WERI-Rb-1 (cell line): ENCODE measurements around the gene PTPRG.

ENCODE experiments used
- DNase-seq: peaks from one replicate; pipeline ENCODE4 v3.0.0-alpha.2; 2020
- H3K27ac ChIP-seq: fragments of 250-450 bp; sonication (Bioruptor Pico); 2 replicates; pipeline ENCODE4 v1.5.1; 2020; ENCODE audit warnings: mild to moderate bottlenecking, moderate library complexity
- H3K27me3 ChIP-seq: fragments of 250-450 bp; sonication (Bioruptor Pico); 2 replicates; pipeline ENCODE4 v1.5.1; 2021; ENCODE audit warnings: mild to moderate bottlenecking, low read depth, moderate library complexity; ENCODE audit not compliant: insufficient read depth, severe bottlenecking
- H3K36me3 ChIP-seq: fragments of 250-450 bp; sonication (Bioruptor Pico); 2 replicates; pipeline ENCODE4 v1.5.1; 2020; ENCODE audit warnings: mild to moderate bottlenecking, moderate library complexity
- H3K4me3 ChIP-seq: 2 replicates; pipeline ENCODE4 v1.5.1; 2011; ENCODE audit warnings: low read depth, mild to moderate bottlenecking, control low read depth, low read length
- H3K9me3 ChIP-seq: fragments of 250-450 bp; sonication (Bioruptor Pico); 2 replicates; pipeline ENCODE4 v1.5.1; 2021; ENCODE audit warnings: mild to moderate bottlenecking, moderate library complexity; ENCODE audit not compliant: severe bottlenecking
- CTCF ChIP-seq: IDR thresholded peaks from 2 replicates; pipeline ENCODE4 v1.5.1; 2011; ENCODE audit warnings: low read depth, mild to moderate bottlenecking, control low read depth, inconsistent platforms, low read length

Gene PTPRG

DNA sequence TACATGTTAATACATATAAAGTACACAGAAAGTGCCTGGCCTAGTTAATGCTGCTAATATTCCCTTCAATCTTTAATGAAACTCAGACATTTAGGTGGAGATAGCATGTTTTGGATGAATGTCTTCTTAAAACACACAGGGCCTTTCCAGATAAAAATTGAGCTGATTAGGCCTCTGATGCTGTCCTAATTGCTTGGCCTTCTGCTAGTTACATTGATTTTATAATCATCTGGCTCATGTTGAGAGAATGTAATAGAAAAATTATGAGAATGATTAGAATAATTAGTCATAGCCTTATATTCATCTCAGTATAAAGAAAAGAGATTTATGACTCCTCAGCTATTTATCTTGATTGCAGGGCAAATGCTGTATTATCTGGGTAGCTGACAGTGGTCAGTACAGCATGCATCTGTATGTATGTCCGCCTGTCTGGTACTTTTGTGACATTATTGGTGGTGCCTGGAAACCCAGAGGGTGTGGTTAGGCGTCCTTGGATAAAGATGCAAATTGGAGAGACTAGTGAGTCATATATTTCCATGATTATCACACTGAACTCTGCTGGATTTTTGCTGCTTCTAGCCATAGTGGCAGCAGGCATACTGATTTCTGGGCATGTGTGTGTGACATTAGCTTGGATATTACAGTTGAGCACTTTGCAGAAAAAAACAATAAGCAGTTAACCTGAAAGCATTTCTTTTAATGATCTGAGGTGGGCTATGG is 691.2 kb downstream of the PTPRG start:
- DNase-seq = no peak
- Histone ChIP-seq H3K27ac (no peak overlapping the region), H3K27me3 (no peaks in the 10 kb centered on the region)

GRCh38 chr3:62253971-62254370 is 692.6 kb downstream of the PTPRG start:
- H3K27ac ChIP-seq = no peak overlapping the region
- peaks cover 18% of the 10 kb centered on the region for H3K36me3 ChIP-seq
- no peaks in the 10 kb centered on the region for H3K27me3 ChIP-seq
- no peak for TF ChIP-seq CTCF
- DNase-seq = no peak
- H3K4me3 ChIP-seq = no peak overlapping the region
- H3K9me3 ChIP-seq = no peaks in the 10 kb centered on the region

More for the DNA sequence above, 691.2 kb downstream of the PTPRG start:
- no peak for TF ChIP-seq CTCF
- no peaks in the 10 kb centered on the region for H3K9me3 ChIP-seq
- no peak overlapping the region for H3K4me3 ChIP-seq
- H3K36me3 ChIP-seq = peaks cover 13% of the 10 kb centered on the region

GRCh38 chr3:62255758-62256157 is 694.4 kb downstream of the PTPRG start:
- H3K36me3 ChIP-seq = peaks cover 17% of the 10 kb centered on the region
- no peak overlapping the region for H3K4me3 ChIP-seq
- no peak overlapping the region for H3K27ac ChIP-seq
- no peaks in the 10 kb centered on the region for H3K27me3 ChIP-seq
- H3K9me3 ChIP-seq = no peaks in the 10 kb centered on the region
- no peak for TF ChIP-seq CTCF
- DNase-seq = no peak

GRCh38 chr3:62259924-62260323 is 698.6 kb downstream of the PTPRG start:
- H3K4me3 ChIP-seq = no peak overlapping the region
- H3K36me3 ChIP-seq = peaks cover 36% of the 10 kb centered on the region
- H3K27me3 ChIP-seq = no peaks in the 10 kb centered on the region
- TF ChIP-seq CTCF = no peak
- no peak overlapping the region for H3K27ac ChIP-seq
- DNase-seq = no peak
- H3K9me3 ChIP-seq = no peaks in the 10 kb centered on the region

- TF ChIP-seq CTCF = no peak
Observed at GRCh38 chr3:62260655-62261054, 699.3 kb downstream of the PTPRG start.

DNA sequence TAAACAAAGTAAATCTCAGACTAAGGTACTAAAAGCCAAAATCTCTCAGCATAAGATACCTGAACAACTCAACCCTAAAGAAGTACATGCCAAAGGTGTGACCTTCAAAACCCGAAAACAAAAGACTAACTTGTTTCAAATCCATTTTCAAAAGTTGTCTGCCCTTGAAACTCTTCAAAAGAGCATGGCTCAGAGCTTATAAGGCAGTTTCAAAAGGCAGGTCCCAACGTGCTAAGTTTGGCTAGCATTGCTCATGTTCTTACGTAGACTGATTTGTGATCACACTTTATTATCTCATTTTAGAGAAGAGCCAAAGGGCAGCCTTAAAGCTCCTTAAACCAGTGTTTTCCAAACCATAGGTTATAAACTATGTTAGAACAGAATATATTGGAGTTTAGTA is 699.8 kb downstream of the PTPRG start:
- peaks cover 26% of the 10 kb centered on the region for H3K36me3 ChIP-seq
- no peak overlapping the region for H3K27ac ChIP-seq
- no peak overlapping the region for H3K4me3 ChIP-seq
- DNase-seq = no peak
- H3K9me3 ChIP-seq = no peaks in the 10 kb centered on the region
- TF ChIP-seq CTCF = no peak
- H3K27me3 ChIP-seq = no peaks in the 10 kb centered on the region

More at GRCh38 chr3:62260655-62261054, 699.3 kb downstream of the PTPRG start:
- no peaks in the 10 kb centered on the region for H3K9me3 ChIP-seq
- no peak overlapping the region for H3K27ac ChIP-seq
- no peak overlapping the region for H3K4me3 ChIP-seq
- no peak for DNase-seq
- no peaks in the 10 kb centered on the region for H3K27me3 ChIP-seq
- peaks cover 31% of the 10 kb centered on the region for H3K36me3 ChIP-seq
